Type B pancreatic cell (in vitro differentiated cells): ENCODE results near the gene IFT74. TPM values are rescaled to one million over a fixed set of nuclear protein-coding genes. Genes with fewer than 3 reads are reported as not detected.

Experiments
- DNase-seq: peaks from one replicate; pipeline ENCODE4 v3.0.0; 2021; ENCODE audit warnings: mixed read lengths; ENCODE audit not compliant: unreplicated experiment; ENCODE audit errors: extremely low spot score
- H3K27ac Mint-ChIP-seq: 2 replicates; pipeline ENCODE4 v1.8.0; 2021; ENCODE audit warnings: mild to moderate bottlenecking, mixed read lengths
- H3K27me3 Mint-ChIP-seq: 2 replicates; pipeline ENCODE4 v1.8.0; 2021; ENCODE audit warnings: mixed read lengths
- H3K36me3 Mint-ChIP-seq: 2 replicates; pipeline ENCODE4 v1.8.0; 2021; ENCODE audit warnings: mixed read lengths
- H3K4me1 Mint-ChIP-seq: one replicate; pipeline ENCODE4 v1.8.0; 2021; ENCODE audit warnings: mixed read lengths; ENCODE audit not compliant: unreplicated experiment
- H3K4me3 Mint-ChIP-seq: 2 replicates; pipeline ENCODE4 v1.8.0; 2021; ENCODE audit warnings: mild to moderate bottlenecking, mixed read lengths
- H3K9me3 Mint-ChIP-seq: 2 replicates; pipeline ENCODE4 v1.8.0; 2021; ENCODE audit warnings: mixed read lengths
- CTCF ChIP-seq: fragments of 200-600 bp; sonication (generic); conservative IDR thresholded peaks from 2 replicates; pipeline ENCODE4 v1.5.0; 2021; ENCODE audit warnings: antibody characterized with exemption, mild to moderate bottlenecking
- total RNA-seq: library from RNA; stranded (reverse); gene quantifications from 2 replicates; pipeline ENCODE4 v1.2.1, GENCODE V29; 2021; ENCODE audit warnings: low replicate concordance

Gene IFT74
- total RNA-seq, 1 donor from 2014 or later, result 19.3 TPM

GRCh38 chr9:26954050-26954508 lies 2.1 kb upstream of the IFT74 start:
- no peaks in the 10 kb centered on the region for H3K36me3 Mint-ChIP-seq
- TF ChIP-seq CTCF, result no peak
- peaks cover 17% of the 10 kb centered on the region for H3K4me1 Mint-ChIP-seq
- H3K9me3 Mint-ChIP-seq, result no peaks in the 10 kb centered on the region
- H3K27me3 Mint-ChIP-seq, result no peaks in the 10 kb centered on the region
- no peak overlapping the region for H3K27ac Mint-ChIP-seq
- peak overlapping the region; percentile 29 for H3K4me3 Mint-ChIP-seq
- no peak for DNase-seq

GRCh38 chr9:26955222-26955903 lies 849 bp upstream of the IFT74 start:
- H3K9me3 Mint-ChIP-seq, result no peaks in the 10 kb centered on the region
- H3K36me3 Mint-ChIP-seq, result no peaks in the 10 kb centered on the region
- peak overlapping the region; percentile 97 for H3K4me3 Mint-ChIP-seq
- DNase-seq, result no peak
- peaks cover 17% of the 10 kb centered on the region for H3K4me1 Mint-ChIP-seq
- peak overlapping the region; percentile 98 for H3K27ac Mint-ChIP-seq
- no peaks in the 10 kb centered on the region for H3K27me3 Mint-ChIP-seq
- TF ChIP-seq CTCF, result no peak

DNA sequence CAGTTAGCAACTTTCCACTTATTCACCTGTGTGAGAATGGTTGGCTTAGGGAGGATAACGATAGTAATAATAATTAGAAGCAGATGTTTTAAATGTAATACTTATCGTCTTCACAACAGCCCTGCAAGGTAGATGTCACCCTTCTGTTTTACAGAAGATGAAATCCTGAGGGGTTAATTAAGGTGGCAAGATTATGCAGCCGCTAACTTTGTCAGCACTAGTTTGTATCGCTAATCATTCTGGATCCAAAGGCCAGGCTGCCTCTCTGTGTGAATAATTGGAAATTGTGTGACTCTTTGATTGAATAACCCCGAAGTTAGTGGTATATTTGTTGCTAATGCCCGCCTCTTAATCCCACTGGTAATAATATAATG lies 635 bp downstream of the IFT74 start:
- H3K4me3 Mint-ChIP-seq, result peak overlapping the region; percentile 97
- TF ChIP-seq CTCF, result no peak

DNA sequence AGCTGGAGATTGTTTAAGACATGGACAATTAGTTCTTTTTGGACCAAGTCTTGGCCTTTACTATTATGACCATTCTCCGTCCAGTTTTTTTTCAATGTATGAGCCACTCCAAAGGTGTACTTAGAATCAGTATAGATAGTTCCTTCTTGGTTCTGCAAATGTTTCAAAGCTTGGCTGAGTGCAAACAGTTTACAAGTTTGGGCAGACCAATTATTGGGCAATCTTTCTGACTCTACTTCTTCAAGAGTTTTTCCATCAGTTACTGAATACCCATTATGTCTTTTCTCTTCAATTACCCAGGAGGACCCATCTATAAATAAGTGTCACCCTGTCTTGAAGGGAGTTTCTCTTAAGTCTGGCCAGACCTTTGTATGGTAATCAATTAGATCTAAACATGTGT lies 15.5 kb downstream of the IFT74 start:
- no peak overlapping the region for H3K27ac Mint-ChIP-seq
- H3K36me3 Mint-ChIP-seq, result peaks cover 51% of the 10 kb centered on the region
- H3K27me3 Mint-ChIP-seq, result no peaks in the 10 kb centered on the region
- TF ChIP-seq CTCF, result no peak
- no peak for DNase-seq
- H3K4me3 Mint-ChIP-seq, result no peak overlapping the region
- H3K4me1 Mint-ChIP-seq, result peaks cover 13% of the 10 kb centered on the region
- H3K9me3 Mint-ChIP-seq, result peaks cover 20% of the 10 kb centered on the region

More for the DNA sequence above, 635 bp downstream of the IFT74 start:
- H3K36me3 Mint-ChIP-seq, result peaks cover 5% of the 10 kb centered on the region
- peak overlapping the region; percentile 98 for H3K27ac Mint-ChIP-seq
- no peaks in the 10 kb centered on the region for H3K9me3 Mint-ChIP-seq
- DNase-seq, result no peak
- peaks cover 17% of the 10 kb centered on the region for H3K4me1 Mint-ChIP-seq
- no peaks in the 10 kb centered on the region for H3K27me3 Mint-ChIP-seq

GRCh38 chr9:26973989-26974388 lies 17.8 kb downstream of the IFT74 start:
- Mint-ChIP-seq H3K27ac (no peak overlapping the region), H3K4me1 (peaks cover 14% of the 10 kb centered on the region), H3K36me3 (peaks cover 38% of the 10 kb centered on the region), H3K4me3 (no peak overlapping the region), H3K9me3 (peaks cover 7% of the 10 kb centered on the region), H3K27me3 (no peaks in the 10 kb centered on the region)
- no peak for TF ChIP-seq CTCF
- DNase-seq, result no peak
